Transverse colon (tissue), 4 donors: ENCODE results near the gene DLG2. TPM values are rescaled to one million over a fixed set of nuclear protein-coding genes. Genes with fewer than 3 reads are reported as not detected.
"Not testable (repeated sequence)": the region's sequence is repeated elsewhere in the genome, so short reads cannot be mapped to it uniquely, and the experiment has no call there.

Source experiments
- DNase-seq: peaks from one replicate; pipeline ENCODE4 v3.0.0-alpha.2; 2019
- H3K27ac ChIP-seq, 4 donors: fragments of 200-600 bp; sonication (generic); 2 replicates each; pipeline ENCODE4 v1.5.1; 2016 to 2018; ENCODE audit warnings: inconsistent platforms in 4 of 4
- H3K27me3 ChIP-seq: fragments of 200-600 bp; sonication (generic); 2 replicates; pipeline ENCODE4 v1.5.1; 2017; ENCODE audit warnings: inconsistent platforms
- H3K36me3 ChIP-seq, 4 donors: fragments of 200-600 bp; sonication (generic); 2 replicates each; pipeline ENCODE4 v1.5.1; 2017 to 2019; ENCODE audit warnings: inconsistent platforms in 4 of 4
- H3K4me1 ChIP-seq, 4 donors: fragments of 200-600 bp; sonication (generic); 2 replicates each; pipeline ENCODE4 v1.5.1; 2017 to 2020; ENCODE audit warnings: inconsistent platforms in 4 of 4
- H3K4me3 ChIP-seq, 4 donors: fragments of 200-600 bp; sonication (generic); 1 replicate in 1 of 4; 2 replicates in 3 of 4; pipeline versions ENCODE4 v1.5.1 to v1.6.1; 2017 to 2019; ENCODE audit warnings: inconsistent platforms in 4 of 4
- H3K9me3 ChIP-seq, 2 donors: fragments of 200-600 bp; sonication (generic); 2 replicates each; pipeline ENCODE4 v1.5.1; 2017 to 2019; ENCODE audit warnings: inconsistent platforms in 2 of 2
- EP300 ChIP-seq: sonication (generic); formaldehyde crosslinking; IDR thresholded peaks from one replicate; pipeline ENCODE4 v1.6.1; 2017; ENCODE audit warnings: antibody characterized with exemption, low read depth
- POLR2A ChIP-seq: fragments of 450-650 bp; IDR thresholded peaks from one replicate; pipeline ENCODE4 v1.6.1; 2016; ENCODE audit warnings: antibody characterized with exemption, mild to moderate bottlenecking, moderate library complexity
- POLR2AphosphoS5 ChIP-seq, 3 donors: sonication (generic); formaldehyde crosslinking; IDR thresholded peaks; one replicate each; pipeline ENCODE4 v1.6.1; 2016; ENCODE audit warnings: antibody characterized with exemption in 3 of 3
- WGBS, 2 donors: methylation state at CpG; one replicate each; pipeline ENCODE4 v1.1.5; 2018; ENCODE audit warnings: low coverage in 1 of 2; 5-methylcytosine and 5-hydroxymethylcytosine counted together
- in situ Hi-C, 4 donors: fragments of 200-750 bp; cut with MboI; loops; one replicate each; pipeline versions ENCODE4 v1.15.0 to v1.15.1; 2017; ENCODE audit warnings: low sequenced_read_pairs in 3 of 4, low pct_ligation_motif_present in 1 of 4, low pct_unique_long_range_greater_than_20kb in 1 of 4
- intact Hi-C: fragments of 100-400 bp; cut with DNase I; formaldehyde crosslinking; loops from one replicate; pipeline ENCODE4 v1.15.1; 2023; ENCODE audit warnings: low total_unique reads
- total RNA-seq, 4 donors: library from RNA; depleted of rRNA; stranded (reverse); fragments of >200 nt; gene quantifications; one replicate each; pipeline ENCODE4 v1.1.0, GENCODE V29; 2016
- TF ChIP-seq, protein P1 (sequence below), 5 experiments: fragments of 200-600 bp in 3 of 5; fragments of 450-650 bp in 2 of 5; sonication (generic) in 3 of 5; IDR thresholded peaks; 1 replicate in 2 of 5; 2 replicates in 3 of 5; pipeline ENCODE4 v1.5.1; 2016 to 2017; ENCODE audit warnings: antibody characterized with exemption in 5 of 5, inconsistent platforms in 3 of 5, mild to moderate bottlenecking in 2 of 5, moderate library complexity in 1 of 5

The DLG2 gene
- total RNA-seq, 4 donors from 2014 or later = 1.9 to 28.3 (median 3.7) TPM

DNA sequence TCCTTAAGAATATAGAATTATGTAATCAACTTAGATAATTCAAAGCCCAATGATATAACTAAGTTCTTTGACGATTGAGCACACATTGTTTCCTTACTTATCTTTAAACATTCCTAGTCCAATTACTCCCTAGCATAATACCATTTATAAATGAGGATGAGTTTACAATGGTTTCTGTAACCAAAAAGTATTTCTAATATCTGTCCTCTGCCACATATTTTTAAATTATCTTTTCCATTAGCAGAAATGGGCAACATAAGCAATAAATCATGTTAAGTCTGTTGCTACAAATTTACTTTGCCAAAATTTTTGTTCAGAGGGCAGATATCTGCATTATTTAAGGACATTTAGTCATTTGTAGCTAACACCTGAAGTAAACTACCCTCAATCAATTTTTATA lies 31.0 kb upstream of the DLG2 start:
- Histone ChIP-seq H3K27ac (no peak overlapping the region), H3K4me3 (no peak overlapping the region), H3K27me3 (no peaks in the 10 kb centered on the region), H3K9me3 (no peaks in the 10 kb centered on the region), H3K36me3 (peaks cover 0 to 20% (median 5%) of the 10 kb centered on the region in 4 donors), H3K4me1 (peaks cover 13 to 51% (median 38%) of the 10 kb centered on the region in 4 donors)
- TF ChIP-seq POLR2AphosphoS5 (IDR thresholded peaks at IDR 0.05) (no peak), POLR2A (no peak)
- TF ChIP-seq, protein P1, sequence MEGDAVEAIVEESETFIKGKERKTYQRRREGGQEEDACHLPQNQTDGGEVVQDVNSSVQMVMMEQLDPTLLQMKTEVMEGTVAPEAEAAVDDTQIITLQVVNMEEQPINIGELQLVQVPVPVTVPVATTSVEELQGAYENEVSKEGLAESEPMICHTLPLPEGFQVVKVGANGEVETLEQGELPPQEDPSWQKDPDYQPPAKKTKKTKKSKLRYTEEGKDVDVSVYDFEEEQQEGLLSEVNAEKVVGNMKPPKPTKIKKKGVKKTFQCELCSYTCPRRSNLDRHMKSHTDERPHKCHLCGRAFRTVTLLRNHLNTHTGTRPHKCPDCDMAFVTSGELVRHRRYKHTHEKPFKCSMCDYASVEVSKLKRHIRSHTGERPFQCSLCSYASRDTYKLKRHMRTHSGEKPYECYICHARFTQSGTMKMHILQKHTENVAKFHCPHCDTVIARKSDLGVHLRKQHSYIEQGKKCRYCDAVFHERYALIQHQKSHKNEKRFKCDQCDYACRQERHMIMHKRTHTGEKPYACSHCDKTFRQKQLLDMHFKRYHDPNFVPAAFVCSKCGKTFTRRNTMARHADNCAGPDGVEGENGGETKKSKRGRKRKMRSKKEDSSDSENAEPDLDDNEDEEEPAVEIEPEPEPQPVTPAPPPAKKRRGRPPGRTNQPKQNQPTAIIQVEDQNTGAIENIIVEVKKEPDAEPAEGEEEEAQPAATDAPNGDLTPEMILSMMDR (IDR thresholded peaks at IDR 0.05) = no peak
- in situ Hi-C loops (loop anchor here in 1 of 4 donors (25.0 kb wide), 1 partner anchor 579 kb away; the partner anchor contains the start of gene EED), intact Hi-C loops (no loop called here)
- WGBS, 2 donors = 30 to 39% methylated on average over 1 of the region's 1 CpG
- DNase-seq = no peak

DNA sequence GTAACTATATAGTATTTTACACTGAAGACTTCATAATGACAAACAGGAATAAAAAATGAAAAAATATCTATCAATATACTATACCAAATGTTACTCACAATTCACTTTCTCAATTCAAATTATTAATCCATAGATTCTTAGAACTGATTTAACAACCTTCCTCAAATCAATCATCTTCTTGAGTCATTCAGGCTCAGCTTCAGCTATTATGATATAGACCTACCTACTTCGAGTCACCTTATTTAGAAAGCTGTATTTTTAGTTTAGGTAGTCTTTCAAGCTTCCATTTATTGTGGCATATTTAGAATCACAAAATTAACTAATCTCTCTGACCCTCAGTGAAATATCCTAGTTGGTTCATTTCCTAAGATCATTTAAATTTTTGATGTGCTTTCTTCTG lies 29.6 kb upstream of the DLG2 start:
- Histone ChIP-seq H3K9me3 (no peaks in the 10 kb centered on the region), H3K4me3 (no peak overlapping the region), H3K36me3 (peaks cover 0 to 20% (median 5%) of the 10 kb centered on the region in 4 donors), H3K27ac (no peak overlapping the region), H3K27me3 (no peaks in the 10 kb centered on the region), H3K4me1 (peaks cover 6 to 37% (median 25%) of the 10 kb centered on the region in 4 donors)
- intact Hi-C loops = no loop called here
- DNase-seq = no peak
- TF ChIP-seq EP300 (no peak), POLR2AphosphoS5 (IDR thresholded peaks at IDR 0.05) (no peak), POLR2A (no peak)
- TF ChIP-seq, protein P1 (IDR thresholded peaks at IDR 0.05) = no peak
- 80 to 85% methylated on average over 1 of the region's 1 CpG for WGBS, 2 donors
- in situ Hi-C loops = loop anchor here in 1 of 4 donors (25.0 kb wide), 1 partner anchor 581 kb away; the partner anchor contains the start of gene EED

DNA sequence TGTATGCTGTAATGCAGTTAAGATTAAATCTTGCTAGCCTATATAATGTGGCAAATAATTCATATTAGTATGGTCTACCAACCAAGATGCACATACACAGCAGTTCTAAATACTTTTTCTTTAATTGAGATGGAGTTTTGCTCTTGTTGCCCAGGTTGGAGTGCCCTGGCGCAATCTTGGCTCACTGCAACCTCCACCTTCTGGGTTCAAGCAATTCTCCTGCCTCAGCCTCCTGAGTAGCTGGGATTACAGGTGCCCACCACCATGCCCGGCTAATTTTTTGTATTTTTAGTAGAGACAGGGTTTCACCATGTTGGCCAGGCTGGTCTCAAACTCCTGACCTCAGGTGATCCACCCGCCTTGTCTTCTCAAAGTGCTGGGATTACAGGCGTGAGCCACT lies 27.2 kb upstream of the DLG2 start:
- in situ Hi-C loops = loop anchor here in 1 of 4 donors (25.0 kb wide), 1 partner anchor 583 kb away; the partner anchor contains the start of gene EED
- H3K27ac ChIP-seq, H3K4me3 ChIP-seq, H3K27me3 ChIP-seq, intact Hi-C loops, H3K9me3 ChIP-seq, DNase-seq: not testable (repeated sequence)
- WGBS, 2 donors = 95 to 100% methylated on average over 2 to 4 of the region's 4 CpGs
- Histone ChIP-seq H3K4me1 (peaks cover 0 to 22% (median 10%) of the 10 kb centered on the region in 4 donors), H3K36me3 (peaks cover 0 to 20% (median 2%) of the 10 kb centered on the region in 4 donors)

DNA sequence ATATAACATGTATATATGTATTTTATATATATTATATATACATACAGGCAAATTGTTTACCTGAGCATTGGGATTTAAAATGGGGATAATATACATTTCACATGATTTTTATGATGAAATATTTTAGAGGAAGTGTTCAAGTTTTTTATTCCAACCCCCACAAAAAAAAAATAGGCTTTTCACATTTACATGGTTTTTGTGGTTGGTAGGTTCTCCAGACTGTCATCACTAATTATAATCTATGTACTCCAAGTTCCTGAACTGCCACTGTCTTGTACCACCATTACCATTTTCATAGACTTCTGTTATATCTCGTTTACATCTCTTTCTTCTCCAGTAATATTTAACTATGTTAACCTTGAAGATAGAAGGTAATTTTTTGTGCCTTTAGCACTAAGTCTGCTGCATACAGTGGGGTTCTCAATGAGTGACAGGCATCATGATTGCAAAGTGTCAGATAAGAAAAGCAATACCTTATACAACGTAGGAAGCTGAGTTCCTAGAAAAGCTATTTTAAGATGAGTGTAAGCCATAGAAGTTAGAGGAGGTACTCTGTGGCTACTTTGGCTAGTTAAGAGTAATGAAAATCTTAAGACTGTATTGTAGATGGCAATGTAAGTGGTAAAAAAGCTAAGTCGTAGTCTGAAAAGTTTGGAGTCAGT lies 25.8 kb upstream of the DLG2 start:
- H3K4me3 ChIP-seq = no peak overlapping the region
- TF ChIP-seq POLR2AphosphoS5 (IDR thresholded peaks at IDR 0.05) (no peak), EP300 (no peak), POLR2A (no peak)
- TF ChIP-seq, protein P1 (IDR thresholded peaks at IDR 0.05) = no peak
- intact Hi-C loops (no loop called here), in situ Hi-C loops (loop anchor here in 1 of 4 donors (25.0 kb wide), 1 partner anchor 584 kb away; the partner anchor contains the start of gene EED)
- no peak for DNase-seq
- H3K9me3 ChIP-seq = no peaks in the 10 kb centered on the region
- H3K27me3 ChIP-seq = no peaks in the 10 kb centered on the region
- WGBS, 2 donors = 55 to 58% methylated on average over 3 of the region's 3 CpGs
- H3K4me1 ChIP-seq = peaks cover 7 to 22% (median 15%) of the 10 kb centered on the region in 4 donors
- H3K27ac ChIP-seq = no peak overlapping the region
- peaks cover 0 to 8% (median 2%) of the 10 kb centered on the region in 4 donors for H3K36me3 ChIP-seq
